Measurements from ENCODE around the gene NHS.

DNA sequence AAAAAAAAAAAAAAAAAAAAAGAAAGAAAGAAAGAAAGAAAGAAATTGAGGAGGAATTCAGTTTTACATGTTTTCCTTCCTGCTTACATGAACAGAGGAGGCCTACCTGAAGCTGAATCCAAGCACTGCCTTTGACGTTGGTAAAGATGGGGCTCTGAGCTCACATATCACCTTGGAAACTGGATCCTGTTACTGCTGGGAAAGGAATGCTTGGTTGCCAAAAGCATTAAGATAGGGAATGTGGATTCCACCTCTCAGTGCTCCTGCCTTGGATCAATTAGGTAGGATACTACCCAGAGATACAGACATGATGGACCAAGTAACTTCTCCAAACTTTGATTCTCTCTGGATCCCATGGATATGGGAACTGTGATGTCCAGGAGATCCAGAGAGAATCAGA, 50.6 kb downstream of the NHS start:
- TF ChIP-seq, protein P1, sequence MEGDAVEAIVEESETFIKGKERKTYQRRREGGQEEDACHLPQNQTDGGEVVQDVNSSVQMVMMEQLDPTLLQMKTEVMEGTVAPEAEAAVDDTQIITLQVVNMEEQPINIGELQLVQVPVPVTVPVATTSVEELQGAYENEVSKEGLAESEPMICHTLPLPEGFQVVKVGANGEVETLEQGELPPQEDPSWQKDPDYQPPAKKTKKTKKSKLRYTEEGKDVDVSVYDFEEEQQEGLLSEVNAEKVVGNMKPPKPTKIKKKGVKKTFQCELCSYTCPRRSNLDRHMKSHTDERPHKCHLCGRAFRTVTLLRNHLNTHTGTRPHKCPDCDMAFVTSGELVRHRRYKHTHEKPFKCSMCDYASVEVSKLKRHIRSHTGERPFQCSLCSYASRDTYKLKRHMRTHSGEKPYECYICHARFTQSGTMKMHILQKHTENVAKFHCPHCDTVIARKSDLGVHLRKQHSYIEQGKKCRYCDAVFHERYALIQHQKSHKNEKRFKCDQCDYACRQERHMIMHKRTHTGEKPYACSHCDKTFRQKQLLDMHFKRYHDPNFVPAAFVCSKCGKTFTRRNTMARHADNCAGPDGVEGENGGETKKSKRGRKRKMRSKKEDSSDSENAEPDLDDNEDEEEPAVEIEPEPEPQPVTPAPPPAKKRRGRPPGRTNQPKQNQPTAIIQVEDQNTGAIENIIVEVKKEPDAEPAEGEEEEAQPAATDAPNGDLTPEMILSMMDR (IDR thresholded peaks at IDR 0.05): no peak
- TF ChIP-seq POLR2A (IDR thresholded peaks at IDR 0.05): no peak

Measured in vagina (tissue), 2 donors.